HepG2 (cell line): ENCODE results near the gene TRMT112. TPM values are rescaled to one million over a fixed set of nuclear protein-coding genes. Genes with fewer than 3 reads are reported as not detected.

ENCODE experiments used
- ETS1 ChIP-seq: sonication (generic); formaldehyde crosslinking; IDR thresholded peaks from 2 replicates; pipeline ENCODE4 v1.4.0; 2020; ENCODE audit warnings: missing genetic modification reagents
- IKZF4 ChIP-seq: sonication (generic); formaldehyde crosslinking; IDR thresholded peaks from 2 replicates; pipeline ENCODE4 v1.5.1; 2020; ENCODE audit warnings: borderline replicate concordance, mild to moderate bottlenecking, low read depth, missing genetic modification reagents; ENCODE audit errors: not compliant biosample characterization
- MNT ChIP-seq: fragments of 450-650 bp; IDR thresholded peaks from 2 replicates; pipeline ENCODE4 v1.6.1; 2016
- NFKBIZ ChIP-seq: IDR thresholded peaks from 2 replicates; pipeline ENCODE4 v1.6.1; 2018; ENCODE audit warnings: missing genetic modification reagents, missing compliant biosample characterization
- SRSF9 ChIP-seq: fragments of 200-400 bp; formaldehyde crosslinking; IDR thresholded peaks from 2 replicates; pipeline ENCODE4 v1.6.1; 2018; ENCODE audit warnings: borderline replicate concordance, mild to moderate bottlenecking, low read depth, low read length; ENCODE audit not compliant: insufficient read depth, poor library complexity, severe bottlenecking
- ZBTB4 ChIP-seq: sonication (generic); formaldehyde crosslinking; IDR thresholded peaks from 2 replicates; pipeline ENCODE4 v1.4.0; 2020; ENCODE audit warnings: missing genetic modification reagents, mild to moderate bottlenecking, borderline replicate concordance
- ZC3H13 ChIP-seq: sonication (generic); formaldehyde crosslinking; IDR thresholded peaks from 2 replicates; pipeline ENCODE4 v1.8.1; 2023; ENCODE audit warnings: mild to moderate bottlenecking, missing genetic modification reagents, moderate library complexity
- ZFP1 ChIP-seq: IDR thresholded peaks from 2 replicates; pipeline ENCODE4 v1.6.1; 2016
- ZHX2 ChIP-seq, 2 experiments: sonication (generic) in 1 of 2; formaldehyde crosslinking in 1 of 2; IDR thresholded peaks; 2 replicates each; pipeline versions ENCODE4 v1.6.1 to v1.9.0; 2014 to 2022; ENCODE audit warnings: antibody characterized with exemption in 1 of 2, borderline replicate concordance in 1 of 2, inconsistent platforms in 1 of 2, low read depth in 1 of 2, missing genetic modification reagents in 1 of 2
- ZNF160 ChIP-seq: sonication (generic); formaldehyde crosslinking; IDR thresholded peaks from 2 replicates; pipeline ENCODE4 v1.8.0; 2022; ENCODE audit warnings: mild to moderate bottlenecking, inconsistent platforms, missing genetic modification reagents
- ZNF235 ChIP-seq: sonication (generic); formaldehyde crosslinking; IDR thresholded peaks from 2 replicates; pipeline ENCODE4 v1.8.1; 2023; ENCODE audit warnings: mild to moderate bottlenecking, missing genetic modification reagents, borderline replicate concordance
- ZNF770 ChIP-seq: sonication (generic); formaldehyde crosslinking; IDR thresholded peaks from 2 replicates; pipeline ENCODE4 v1.5.0; 2020; ENCODE audit warnings: mild to moderate bottlenecking, missing genetic modification reagents
- ZNF776 ChIP-seq: sonication (generic); formaldehyde crosslinking; IDR thresholded peaks from 2 replicates; pipeline ENCODE4 v1.4.0; 2020; ENCODE audit warnings: mild to moderate bottlenecking, missing genetic modification reagents
- polyA plus RNA-seq, 8 experiments: library from polyadenylated mRNA; depleted of rRNA in 3 of 8; stranded (reverse) in 7 of 8; unstranded in 1 of 8; fragments of >200 nt; fragmentation: Illumina TruSeq in 4 of 8; extraction: Trizol in 4 of 8; gene quantifications; 2 replicates each; pipeline versions ENCODE4 v1.2.1 to v1.2.3, GENCODE V29; 2011 to 2016; ENCODE audit warnings: low read depth in 4 of 8, missing spikeins in 1 of 8, mixed read lengths in 1 of 8; ENCODE audit not compliant: insufficient read depth in 1 of 8
- total RNA-seq, 5 experiments: library from RNA; depleted of rRNA; stranded (reverse); fragments of >200 nt; fragmentation: Illumina TruSeq; extraction: Trizol; gene quantifications; 2 replicates each; pipeline ENCODE4 v1.2.3, GENCODE V29; 2016; ENCODE audit warnings: low read depth in 1 of 5

The TRMT112 gene
- total and polyA plus RNA-seq, 2 of the 13 experiments (the other 11 are each of a cell fraction or from before 2014, with no cell fraction given): 186 to 409 TPM

- no peak for TF ChIP-seq ZBTB4 (CRISPR knock-in tag)
- TF ChIP-seq ZNF770 (CRISPR knock-in tag): no peak
- no peak; the same call in 1 of the 2 replicates for TF ChIP-seq NFKBIZ (CRISPR knock-in tag)
- TF ChIP-seq ZFP1 (CRISPR knock-in tag): peak; percentile 66; the same call in 1 of the 2 replicates
- no peak for TF ChIP-seq ZNF235 (CRISPR knock-in tag)
- TF ChIP-seq IKZF4 (CRISPR knock-in tag): no peak
- peak; percentile 97 for TF ChIP-seq ZHX2 (IDR thresholded peaks at IDR 0.05; ENCODE audit: low read depth)
- TF ChIP-seq ZHX2 (CRISPR knock-in tag; IDR thresholded peaks at IDR 0.05; ENCODE audit: borderline replicate concordance): no peak; the same call in 1 of the 2 replicates
- TF ChIP-seq MNT: peak; percentile 25; the same call in 1 of the 2 replicates
- no peak for TF ChIP-seq ZNF776 (CRISPR knock-in tag)
- TF ChIP-seq SRSF9: no peak
- no peak for TF ChIP-seq ZNF160 (CRISPR knock-in tag)
- no peak; the same call in 1 of the 2 replicates for TF ChIP-seq ETS1 (CRISPR knock-in tag)
- TF ChIP-seq ZC3H13 (CRISPR knock-in tag): peak; percentile 88
Measured at GRCh38 chr11:64269540-64270220, 47.7 kb downstream of the TRMT112 start (continued).
